CD1c-positive myeloid dendritic cell (primary cell): ENCODE measurements around the gene EEF2.
"Not testable (repeated sequence)": the region's sequence is repeated elsewhere in the genome, so short reads cannot be mapped to it uniquely, and the experiment has no call there.

ENCODE experiments used
- DNase-seq: peaks from one replicate; pipeline ENCODE4 v3.0.0-alpha.2; 2016; ENCODE audit errors: extremely low spot score

The EEF2 gene

GRCh38 chr19:4014541-4015491 lies 29.6 kb upstream of the EEF2 start:
- no peak for DNase-seq

GRCh38 chr19:4013886-4014540 lies 28.8 kb upstream of the EEF2 start:
- no peak for DNase-seq

GRCh38 chr19:4012975-4013634 lies 27.8 kb upstream of the EEF2 start:
- no peak for DNase-seq

DNA sequence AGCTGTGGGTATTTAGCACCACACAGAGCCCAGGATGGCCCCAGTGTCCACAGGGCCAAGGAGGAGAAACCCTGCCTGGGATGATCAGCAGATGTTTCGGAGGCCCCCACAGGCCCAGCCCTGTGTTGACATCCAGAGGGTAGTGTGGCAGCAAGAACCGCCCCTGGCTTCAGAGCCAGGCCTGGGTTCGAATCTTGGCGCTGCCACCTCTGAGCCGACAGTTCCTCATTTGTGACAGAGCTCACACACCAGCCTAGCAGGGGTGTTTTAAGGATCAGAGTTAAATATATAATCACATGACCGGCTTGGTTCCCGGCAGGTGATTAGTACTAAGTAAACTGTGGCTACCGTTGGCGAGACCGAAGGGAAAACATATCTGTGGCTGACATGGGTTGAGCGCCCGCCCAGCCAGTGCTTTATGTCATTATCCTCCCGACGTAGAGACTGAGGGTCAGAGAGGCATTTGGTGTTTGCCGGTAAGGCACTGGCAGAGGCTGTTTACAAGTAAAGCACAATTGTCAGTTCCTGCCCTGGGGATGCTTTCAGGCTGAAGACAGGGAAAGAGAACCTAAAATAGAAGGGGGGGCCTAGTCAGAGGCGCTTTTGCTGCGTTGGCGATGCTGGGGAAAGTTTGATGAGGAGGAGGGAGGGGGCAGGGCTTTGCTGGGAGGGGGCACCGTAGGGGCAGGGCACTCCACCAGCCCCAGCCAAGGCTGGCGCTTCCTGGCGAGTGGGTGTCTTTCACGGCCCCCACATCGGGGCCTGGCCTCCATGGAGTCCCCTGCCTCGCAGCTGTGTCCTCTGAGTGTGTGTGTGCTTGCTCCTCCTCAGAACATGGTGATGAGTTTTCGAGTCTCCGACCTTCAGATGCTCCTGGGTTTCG lies 27.1 kb upstream of the EEF2 start:
- DNase-seq = no peak

- DNase-seq = not testable (repeated sequence)
Observed at GRCh38 chr19:4011430-4011829, 26.2 kb upstream of the EEF2 start.

GRCh38 chr19:4010808-4011110 lies 25.5 kb upstream of the EEF2 start:
- DNase-seq = no peak

DNA sequence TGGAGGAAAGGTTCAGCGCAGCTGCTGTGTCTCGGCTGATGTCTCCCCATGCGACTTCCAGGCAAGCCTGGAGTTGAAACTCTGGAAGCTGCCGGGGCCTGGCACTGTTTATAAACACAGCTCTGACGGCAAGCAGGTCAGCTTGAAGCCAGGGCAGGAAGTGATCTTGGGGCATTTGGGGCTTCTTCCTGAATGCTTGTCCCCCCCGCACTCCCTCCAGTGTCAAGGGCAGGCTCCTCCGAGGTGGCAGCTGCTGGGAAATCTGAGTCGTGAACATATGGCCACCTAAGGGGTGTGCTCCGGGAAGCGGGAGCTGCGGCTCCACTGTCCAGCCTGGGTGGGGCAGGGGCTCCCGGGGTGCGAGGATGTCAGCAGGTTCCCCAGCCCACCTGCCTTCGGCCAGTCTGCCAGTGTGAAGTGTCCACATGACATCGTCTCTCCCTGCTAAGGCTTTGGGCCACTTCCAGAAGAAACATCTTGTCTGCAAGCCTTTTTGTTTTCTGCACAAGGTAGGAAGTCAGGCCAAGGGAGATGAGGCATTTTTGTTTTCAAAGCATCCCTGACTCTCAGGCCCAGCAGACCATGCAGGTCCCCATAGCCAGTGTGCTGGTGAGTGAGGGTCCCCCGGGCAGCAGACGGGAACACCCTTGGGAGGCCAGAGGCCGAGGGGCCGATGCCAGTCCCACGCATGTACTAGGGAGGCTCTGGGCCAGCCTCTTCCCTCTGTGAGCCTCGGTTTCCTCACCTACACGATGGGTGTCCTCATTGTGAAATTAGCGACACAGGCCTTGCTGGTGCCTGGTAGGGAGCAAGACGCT lies 24.9 kb upstream of the EEF2 start:
- DNase-seq = no peak

- no peak for DNase-seq
Observed at GRCh38 chr19:4007836-4008539, 22.7 kb upstream of the EEF2 start.

DNA sequence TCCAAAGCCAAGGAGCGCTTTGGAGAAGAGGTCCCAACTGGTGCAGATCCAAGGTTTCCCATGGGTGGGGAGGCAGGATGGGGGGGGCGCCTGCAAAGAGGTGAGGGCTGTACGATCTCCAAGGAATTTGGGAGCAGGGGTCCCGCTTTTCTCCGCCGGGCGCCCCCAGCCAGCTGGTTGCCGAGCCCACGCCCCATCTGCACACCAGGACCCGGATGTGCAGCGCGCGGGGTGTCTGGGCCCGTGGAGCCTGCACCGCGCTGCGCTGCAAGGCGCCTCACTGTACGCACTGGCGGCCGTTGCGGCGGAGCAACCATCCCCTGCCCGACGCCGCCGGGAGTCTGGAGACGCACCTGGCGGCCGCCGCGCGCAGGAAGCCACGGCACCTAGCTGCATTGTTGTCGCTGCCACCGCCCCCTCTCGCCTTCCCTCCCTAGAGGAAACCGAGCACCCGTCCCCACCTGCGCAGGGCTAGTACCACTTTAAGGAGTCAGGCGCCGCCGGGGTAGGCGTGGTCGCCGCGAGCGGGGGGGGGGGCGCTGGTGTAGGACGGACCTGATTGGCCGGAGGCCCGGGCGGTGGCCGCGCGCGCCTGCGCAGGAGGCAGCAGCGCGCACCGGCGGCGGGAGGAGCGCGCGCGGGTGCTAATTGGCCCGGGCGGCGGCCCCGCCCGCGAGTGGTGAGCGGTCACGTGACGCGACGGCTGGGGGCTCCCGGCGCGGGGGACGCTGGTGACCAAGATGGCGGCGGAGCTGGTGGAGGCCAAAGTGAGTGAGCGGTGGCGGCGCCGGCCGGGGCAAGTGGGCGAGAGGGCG lies 22.0 kb upstream of the EEF2 start, which contains the start of gene PIAS4:
Gene PIAS4 (plus strand): TSS at position 716 of the 815 bp plus-strand sequence. CDS start 25 bp downstream, at position 741.
- DNase-seq = peak; percentile 99

DNA sequence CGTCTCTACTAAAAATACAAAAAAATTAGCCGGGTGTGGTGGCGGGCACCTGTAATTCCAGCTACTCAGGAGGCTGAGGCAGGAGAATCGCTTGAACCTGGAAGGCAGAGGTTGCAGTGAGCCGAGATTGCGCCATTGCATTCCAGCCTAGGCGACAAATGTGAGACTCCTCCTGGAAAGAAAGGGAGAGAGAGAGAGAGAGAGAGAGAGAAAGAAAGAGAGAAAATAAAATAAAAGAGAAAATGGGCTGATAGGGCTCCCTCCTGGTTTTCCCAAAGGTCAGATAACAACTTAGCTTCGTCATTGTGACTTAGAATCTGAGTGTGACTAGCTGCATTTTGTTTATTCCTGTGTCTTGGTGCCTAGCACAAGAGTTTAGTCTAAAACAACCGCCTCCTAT lies 20.2 kb upstream of the EEF2 start:
- DNase-seq = not testable (repeated sequence)

- not testable (repeated sequence) for DNase-seq
Observed at GRCh38 chr19:4000798-4001197, 15.5 kb upstream of the EEF2 start.

GRCh38 chr19:3998667-3999412 lies 13.6 kb upstream of the EEF2 start:
- not testable (repeated sequence) for DNase-seq

DNA sequence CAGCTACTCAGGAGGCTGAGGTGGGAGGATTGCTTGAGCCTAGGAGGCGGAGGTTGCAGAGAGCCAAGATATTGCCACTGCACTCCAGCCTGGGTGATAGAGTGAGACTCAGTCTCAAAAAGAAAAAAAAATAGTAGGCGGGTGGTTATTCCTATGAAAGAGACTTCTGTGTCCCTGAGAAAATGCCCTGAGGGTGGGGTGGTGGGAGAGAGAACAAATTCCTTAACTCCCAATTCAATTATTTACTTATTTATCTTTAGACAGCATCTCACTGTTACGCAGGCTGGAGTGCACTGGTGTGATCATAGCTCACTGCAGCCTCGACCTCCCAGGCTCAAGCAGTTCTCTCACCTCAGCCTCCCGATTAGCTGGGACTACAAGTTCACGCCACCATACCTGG lies 10.3 kb upstream of the EEF2 start:
- DNase-seq = no peak

DNA sequence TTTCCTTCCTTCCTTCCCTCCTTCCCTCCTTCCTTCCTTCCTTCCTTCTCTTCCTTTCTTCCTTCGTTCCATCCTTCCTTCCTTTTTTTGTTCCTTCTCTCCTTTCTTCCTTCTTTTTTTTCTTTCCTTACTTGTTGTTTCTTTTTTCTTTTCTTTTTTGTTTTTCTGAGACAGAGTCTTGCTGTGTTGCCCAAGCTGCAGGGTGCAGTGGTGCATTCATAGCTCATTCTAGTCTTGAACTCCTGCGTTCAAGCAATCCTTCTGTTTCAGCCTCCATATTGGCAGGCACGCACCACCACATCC lies 5.5 kb upstream of the EEF2 start:
- no peak for DNase-seq

GRCh38 chr19:3987619-3988371 lies 2.5 kb upstream of the EEF2 start:
- peak; percentile 95 for DNase-seq

- DNase-seq = peak; percentile 83
Observed at GRCh38 chr19:3986260-3987041, 1.2 kb upstream of the EEF2 start.

GRCh38 chr19:3985643-3986259 lies 488 bp upstream of the EEF2 start:
- DNase-seq = no peak
